Thyroid gland (tissue), 4 donors: ENCODE results near the gene SMC3. TPM values are rescaled to one million over a fixed set of nuclear protein-coding genes. Genes with fewer than 3 reads are reported as not detected.
A peak's percentile ranks its signal among the peaks of the same experiment; 100 is the strongest.

Experiments used
- DNase-seq, 2 donors: peaks; one replicate each; pipeline ENCODE4 v3.0.0-alpha.2; 2019
- H3K27ac ChIP-seq, 3 donors: fragments of 200-600 bp; sonication (generic); 1 replicate in 2 of 3; 2 replicates in 1 of 3; pipeline ENCODE4 v1.5.1; 2016 to 2019; ENCODE audit warnings: mild to moderate bottlenecking in 1 of 3, moderate library complexity in 1 of 3
- H3K27me3 ChIP-seq: fragments of 200-600 bp; sonication (generic); one replicate; pipeline ENCODE4 v1.5.1; 2019
- H3K36me3 ChIP-seq, 2 donors: fragments of 200-600 bp; sonication (generic); one replicate each; pipeline ENCODE4 v1.5.1; 2016 to 2019
- H3K4me1 ChIP-seq, 2 donors: fragments of 200-600 bp; sonication (generic); one replicate each; pipeline ENCODE4 v1.5.1; 2017 to 2019
- H3K4me3 ChIP-seq, 3 donors: fragments of 200-600 bp; sonication (generic); replicated peaks in 1 of 3; 1 replicate in 2 of 3; 2 replicates in 1 of 3; pipeline ENCODE4 v1.5.1; 2016; ENCODE audit warnings: mild to moderate bottlenecking in 1 of 3
- H3K9me3 ChIP-seq: fragments of 200-600 bp; sonication (generic); one replicate; pipeline ENCODE4 v1.5.1; 2017
- POLR2A ChIP-seq, 2 donors: fragments of 450-650 bp; IDR thresholded peaks; one replicate each; pipeline ENCODE4 v1.6.1; 2017; ENCODE audit warnings: antibody characterized with exemption in 2 of 2, mild to moderate bottlenecking in 2 of 2, moderate library complexity in 1 of 2
- WGBS, 2 donors: methylation state at CpG; one replicate each; pipeline ENCODE4 v1.1.5; 2017; 5-methylcytosine and 5-hydroxymethylcytosine counted together
- intact Hi-C: fragments of 100-400 bp; cut with DNase I; formaldehyde crosslinking; loops from one replicate; pipeline ENCODE4 v1.15.1; 2023
- total RNA-seq, 4 donors: library from RNA; depleted of rRNA; stranded (reverse); fragments of >200 nt; gene quantifications; one replicate each; pipeline ENCODE4 v1.2.3, GENCODE V29; 2016
- TF ChIP-seq, protein P1 (sequence below), 6 experiments: fragments of 200-600 bp in 3 of 6; fragments of 450-650 bp in 3 of 6; sonication (generic) in 3 of 6; IDR thresholded peaks; one replicate each; pipeline ENCODE4 v1.5.1; 2016 to 2019; ENCODE audit warnings: antibody characterized with exemption in 6 of 6, mild to moderate bottlenecking in 2 of 6, inconsistent platforms in 1 of 6, moderate library complexity in 1 of 6

The SMC3 gene
- total RNA-seq, 4 donors from 2014 or later = 28.5 to 38.2 (median 30.8) TPM

DNA sequence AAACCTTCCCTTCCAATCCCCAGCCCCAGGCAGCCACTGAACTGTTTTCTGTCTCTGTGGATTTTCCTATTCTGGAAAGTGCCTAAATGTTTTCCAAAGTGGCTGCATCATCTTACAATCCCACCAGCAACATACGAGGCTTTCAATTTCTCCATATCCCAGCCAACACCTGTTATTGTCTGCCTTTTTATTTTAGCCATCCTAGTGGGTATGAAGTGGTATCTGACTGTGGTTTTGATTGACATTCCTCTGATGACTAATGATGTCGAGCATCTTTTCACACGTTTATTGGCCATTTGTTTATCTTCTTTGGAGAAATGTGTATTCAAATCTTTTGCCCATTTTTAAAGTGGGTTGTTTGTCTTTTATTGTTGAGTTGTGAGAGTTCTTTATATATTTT, 6.2 kb upstream of the SMC3 start:
- Histone ChIP-seq H3K27me3 (no peaks in the 10 kb centered on the region), H3K4me3 (no peak overlapping the region), H3K27ac (no peak overlapping the region), H3K9me3 (no peaks in the 10 kb centered on the region), H3K36me3 (no peaks in the 10 kb centered on the region), H3K4me1 (no peaks in the 10 kb centered on the region)
- WGBS, 2 donors = 84 to 89% methylated on average over 3 of the region's 3 CpGs
- intact Hi-C loops = no loop called here
- TF ChIP-seq POLR2A (IDR thresholded peaks at IDR 0.05) = no peak
- TF ChIP-seq, protein P1, sequence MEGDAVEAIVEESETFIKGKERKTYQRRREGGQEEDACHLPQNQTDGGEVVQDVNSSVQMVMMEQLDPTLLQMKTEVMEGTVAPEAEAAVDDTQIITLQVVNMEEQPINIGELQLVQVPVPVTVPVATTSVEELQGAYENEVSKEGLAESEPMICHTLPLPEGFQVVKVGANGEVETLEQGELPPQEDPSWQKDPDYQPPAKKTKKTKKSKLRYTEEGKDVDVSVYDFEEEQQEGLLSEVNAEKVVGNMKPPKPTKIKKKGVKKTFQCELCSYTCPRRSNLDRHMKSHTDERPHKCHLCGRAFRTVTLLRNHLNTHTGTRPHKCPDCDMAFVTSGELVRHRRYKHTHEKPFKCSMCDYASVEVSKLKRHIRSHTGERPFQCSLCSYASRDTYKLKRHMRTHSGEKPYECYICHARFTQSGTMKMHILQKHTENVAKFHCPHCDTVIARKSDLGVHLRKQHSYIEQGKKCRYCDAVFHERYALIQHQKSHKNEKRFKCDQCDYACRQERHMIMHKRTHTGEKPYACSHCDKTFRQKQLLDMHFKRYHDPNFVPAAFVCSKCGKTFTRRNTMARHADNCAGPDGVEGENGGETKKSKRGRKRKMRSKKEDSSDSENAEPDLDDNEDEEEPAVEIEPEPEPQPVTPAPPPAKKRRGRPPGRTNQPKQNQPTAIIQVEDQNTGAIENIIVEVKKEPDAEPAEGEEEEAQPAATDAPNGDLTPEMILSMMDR (IDR thresholded peaks at IDR 0.05) = no peak
- no peak for DNase-seq

DNA sequence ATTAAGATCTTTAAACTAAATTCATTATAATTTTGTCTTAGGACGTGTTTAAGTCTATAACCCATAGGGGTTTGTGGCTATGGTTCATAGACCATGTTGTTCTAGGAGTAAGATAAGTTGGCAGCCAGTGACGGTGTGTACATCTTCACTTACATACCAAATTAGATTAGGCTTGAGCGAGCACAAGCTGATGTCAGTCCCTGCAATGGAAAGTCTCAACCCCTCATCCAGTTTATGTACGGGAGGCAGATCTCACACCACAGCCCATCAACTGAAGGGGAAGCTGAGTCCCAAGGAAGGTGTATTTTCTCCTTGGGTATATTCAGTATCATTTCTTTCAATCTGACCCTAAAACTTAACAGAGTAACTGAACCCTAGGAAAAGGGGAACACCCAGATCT, 5.1 kb upstream of the SMC3 start:
- intact Hi-C loops = no loop called here
- no peak overlapping the region for H3K4me3 ChIP-seq
- 71 to 75% methylated on average over 4 of the region's 4 CpGs for WGBS, 2 donors
- no peaks in the 10 kb centered on the region for H3K9me3 ChIP-seq
- no peaks in the 10 kb centered on the region for H3K27me3 ChIP-seq
- no peak for DNase-seq
- no peaks in the 10 kb centered on the region for H3K4me1 ChIP-seq
- no peak overlapping the region for H3K27ac ChIP-seq
- TF ChIP-seq, protein P1 (IDR thresholded peaks at IDR 0.05) = no peak
- TF ChIP-seq POLR2A (IDR thresholded peaks at IDR 0.05) = no peak
- H3K36me3 ChIP-seq = no peaks in the 10 kb centered on the region

DNA sequence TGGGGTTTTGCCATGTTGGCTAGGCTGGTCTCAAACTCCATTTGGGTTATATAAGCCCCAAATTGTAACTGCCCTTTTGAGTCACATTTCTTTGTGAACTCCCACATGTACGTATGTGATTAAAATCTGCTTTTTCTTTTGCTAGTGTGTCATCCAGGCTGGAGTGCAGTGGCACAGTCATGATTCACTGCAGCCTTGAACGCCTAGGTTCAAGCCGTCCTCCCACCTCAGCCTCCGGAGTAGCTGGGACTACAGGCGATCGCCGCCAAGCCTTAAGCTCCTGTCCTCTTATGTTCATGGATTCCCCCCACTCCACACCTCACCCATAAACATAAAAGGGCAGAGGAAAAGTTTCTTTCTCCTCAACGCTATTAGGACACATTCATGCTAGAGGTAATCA, 4.4 kb upstream of the SMC3 start:
- intact Hi-C loops = no loop called here
- H3K36me3 ChIP-seq = no peaks in the 10 kb centered on the region
- TF ChIP-seq POLR2A (IDR thresholded peaks at IDR 0.05) = no peak
- TF ChIP-seq, protein P1 (IDR thresholded peaks at IDR 0.05) = no peak
- H3K9me3 ChIP-seq = no peaks in the 10 kb centered on the region
- H3K27ac ChIP-seq = no peak overlapping the region
- H3K4me1 ChIP-seq = no peaks in the 10 kb centered on the region
- no peak overlapping the region for H3K4me3 ChIP-seq
- H3K27me3 ChIP-seq = no peaks in the 10 kb centered on the region
- WGBS, 2 donors = 91 to 94% methylated on average over 8 of the region's 8 CpGs
- DNase-seq = no peak

DNA sequence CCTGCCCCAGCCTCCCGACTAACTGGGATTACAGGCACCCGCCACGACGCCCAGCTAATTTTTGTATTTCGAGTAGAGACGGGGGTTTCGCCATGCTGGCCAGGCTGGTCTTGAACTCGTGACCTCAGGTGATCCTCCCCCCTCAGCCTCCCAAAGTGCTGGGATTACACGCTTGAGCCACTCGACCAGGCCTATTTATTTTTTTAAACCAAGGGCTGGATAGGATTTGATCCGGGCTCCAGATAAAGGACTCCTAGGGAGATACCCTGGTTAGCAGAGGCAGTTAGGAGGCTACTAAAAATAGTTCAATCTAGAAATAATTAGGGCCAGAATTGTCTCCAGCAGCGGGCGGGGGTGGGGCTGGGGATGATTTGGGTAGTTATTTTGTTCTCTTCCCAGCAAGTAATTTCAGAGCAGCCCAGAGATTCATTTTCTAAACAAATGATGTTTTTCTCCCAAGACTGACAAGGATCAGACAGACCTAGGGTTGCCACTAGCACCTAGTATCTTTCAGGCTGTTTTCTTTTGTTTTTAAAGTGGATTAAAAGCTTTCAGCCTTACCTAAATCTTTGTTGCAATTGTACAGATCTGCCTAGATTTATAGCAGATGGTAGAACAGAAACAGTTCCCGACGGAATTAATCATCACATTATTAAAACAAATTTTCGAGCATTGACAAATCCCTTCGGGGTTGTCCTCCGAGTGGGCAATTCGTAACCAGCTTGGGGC, 859 bp upstream of the SMC3 start:
- peak overlapping the region in 2 of 3 donors; percentile 21 to 88 for H3K4me3 ChIP-seq
- intact Hi-C loops = no loop called here

More for the DNA sequence above, 859 bp upstream of the SMC3 start:
- H3K27ac ChIP-seq = peak overlapping the region in 2 of 3 donors; percentile 94 to 95
- WGBS, 2 donors = 44 to 54% methylated on average over 19 of the region's 19 CpGs
- no peak for DNase-seq
- no peak for TF ChIP-seq POLR2A (IDR thresholded peaks at IDR 0.05)
- TF ChIP-seq, protein P1 (IDR thresholded peaks at IDR 0.05) = no peak
- no peaks in the 10 kb centered on the region for H3K36me3 ChIP-seq
- no peaks in the 10 kb centered on the region for H3K9me3 ChIP-seq
- peaks cover 12 to 15% of the 10 kb centered on the region in 2 donors for H3K4me1 ChIP-seq
- no peaks in the 10 kb centered on the region for H3K27me3 ChIP-seq
